ENCODE results near the gene IRF2BP2.
"Not testable (repeated sequence)": the region's sequence is repeated elsewhere in the genome, so short reads cannot be mapped to it uniquely, and the experiment has no call there.

IRF2BP2 gene

DNA sequence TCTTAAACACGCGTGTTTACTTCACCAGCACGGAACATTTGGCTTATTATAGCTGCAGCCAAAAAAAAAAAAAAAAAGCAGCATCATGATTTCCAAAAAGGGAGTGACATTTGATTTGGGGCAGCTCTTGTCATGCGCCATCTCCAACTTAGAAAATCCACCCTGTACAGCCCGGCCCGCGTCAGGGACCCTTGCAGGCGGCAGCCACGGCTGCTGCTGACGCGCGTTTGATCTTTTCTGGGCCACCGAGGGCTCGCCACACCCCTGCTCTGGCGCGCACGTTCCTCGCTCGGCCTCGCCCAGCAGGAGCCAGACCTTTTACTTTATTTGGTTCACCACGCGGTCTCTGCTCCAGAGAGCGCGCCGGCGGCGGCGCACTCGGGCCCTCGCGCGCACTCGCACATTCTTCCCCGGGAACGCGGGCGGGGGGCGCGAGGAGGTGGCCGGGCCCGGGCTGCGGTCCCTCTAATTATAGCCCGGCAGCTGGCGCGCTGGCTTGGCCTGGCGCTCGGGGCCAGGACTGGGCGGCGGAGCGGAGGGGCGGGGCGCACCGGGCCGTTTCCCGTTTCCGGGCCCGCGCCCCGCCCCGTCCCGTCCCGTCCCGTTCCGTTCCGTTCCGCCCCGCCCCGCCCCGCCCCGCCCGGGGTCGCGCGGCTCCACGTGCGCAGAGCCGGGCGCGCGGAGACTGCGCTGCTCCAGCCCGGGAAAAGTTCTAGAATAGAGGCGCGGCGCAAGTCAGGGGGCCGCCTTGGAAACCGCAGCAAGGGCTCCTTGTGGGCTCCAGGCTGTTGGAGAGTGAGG is 10.2 kb downstream of the IRF2BP2 start:
- peak; percentile 88 for DNase-seq

DNA sequence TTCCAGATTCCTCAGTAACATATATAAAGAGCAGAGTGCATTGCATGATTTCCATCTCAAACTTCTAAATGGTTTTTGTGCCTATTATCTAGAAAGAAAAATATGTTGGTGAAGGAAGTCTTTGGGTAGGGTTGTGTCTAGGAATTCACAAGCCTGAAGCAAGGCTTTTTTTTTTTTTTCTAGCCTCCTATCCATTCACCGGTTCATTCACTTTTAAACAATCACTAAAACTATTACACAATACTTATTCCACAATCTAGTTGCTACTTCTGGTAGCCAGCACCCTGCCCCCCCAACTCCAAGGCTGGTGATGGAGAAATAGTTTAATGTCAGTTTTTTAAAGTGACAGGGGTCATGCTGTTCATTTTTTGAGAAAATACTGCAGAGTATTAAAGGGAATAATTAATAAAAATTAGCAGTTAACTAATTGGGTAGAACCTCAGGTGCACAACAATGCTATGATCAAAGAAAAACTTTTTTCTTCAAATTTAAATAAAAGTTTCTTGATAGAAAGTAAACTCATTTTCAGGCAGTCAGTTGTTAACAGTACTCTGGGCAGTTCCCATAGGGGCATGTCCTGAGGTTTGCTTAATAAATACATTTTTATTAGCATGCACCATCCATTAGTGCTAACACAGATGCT is 10.9 kb downstream of the IRF2BP2 start:
- no peak for DNase-seq

DNA sequence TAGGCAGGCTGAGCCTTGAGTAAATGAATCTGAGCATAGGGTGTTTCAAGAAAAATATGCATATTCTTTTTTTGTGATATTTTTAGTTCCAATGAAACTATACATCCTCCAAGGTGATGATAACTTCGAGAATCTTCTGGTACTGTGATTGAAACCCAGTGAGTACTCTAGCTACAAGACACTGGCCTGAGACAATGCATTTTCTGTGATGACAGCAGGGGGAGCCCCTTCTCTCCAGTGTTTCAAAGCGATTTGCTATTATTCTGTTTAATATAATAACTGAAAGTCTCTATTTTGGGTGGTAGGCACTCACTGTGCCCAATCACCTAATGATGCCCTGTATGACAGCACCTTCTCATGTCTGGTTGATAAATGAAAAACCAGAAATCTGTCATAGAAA is 12.1 kb downstream of the IRF2BP2 start:
- DNase-seq, result peak; percentile 78

DNA sequence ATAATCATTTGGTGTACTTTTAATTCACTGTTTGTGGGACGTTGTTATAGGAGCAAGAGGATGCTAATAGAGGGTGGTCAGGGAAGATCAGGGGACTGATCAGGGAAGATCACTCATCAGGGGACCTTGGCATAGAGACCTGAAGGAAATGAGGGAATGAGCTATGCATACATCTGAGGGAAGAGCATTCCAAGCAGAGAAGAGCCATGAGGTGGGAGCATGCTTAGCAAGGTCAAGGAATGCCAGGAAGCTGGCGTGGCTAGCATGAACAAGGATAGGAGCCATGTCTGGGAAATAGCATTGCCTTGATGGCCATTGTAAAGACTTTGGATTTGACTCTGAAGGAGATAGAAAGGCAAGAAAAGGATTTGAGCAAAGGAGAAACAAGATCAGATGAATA is 14.1 kb downstream of the IRF2BP2 start:
- DNase-seq, result no peak

DNA sequence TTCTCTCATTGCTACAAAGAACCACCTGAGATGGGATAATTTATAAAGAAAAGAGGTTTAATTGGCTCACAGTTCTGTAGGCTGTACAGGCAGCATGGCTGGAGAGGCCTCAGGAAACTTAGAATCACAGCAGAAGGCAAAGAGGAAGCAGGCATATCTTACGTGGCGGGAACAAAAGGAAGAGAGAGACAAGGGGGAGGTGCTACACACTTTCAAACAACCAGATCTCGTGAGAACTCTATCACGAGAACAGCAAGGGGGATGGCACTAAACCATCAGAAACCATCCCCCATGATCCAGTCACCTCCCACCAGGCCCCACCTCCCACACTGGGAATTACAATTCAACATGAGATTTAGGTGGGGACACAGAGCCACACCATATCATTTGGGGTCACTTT is 15.4 kb downstream of the IRF2BP2 start:
- DNase-seq, result not testable (repeated sequence)

DNA sequence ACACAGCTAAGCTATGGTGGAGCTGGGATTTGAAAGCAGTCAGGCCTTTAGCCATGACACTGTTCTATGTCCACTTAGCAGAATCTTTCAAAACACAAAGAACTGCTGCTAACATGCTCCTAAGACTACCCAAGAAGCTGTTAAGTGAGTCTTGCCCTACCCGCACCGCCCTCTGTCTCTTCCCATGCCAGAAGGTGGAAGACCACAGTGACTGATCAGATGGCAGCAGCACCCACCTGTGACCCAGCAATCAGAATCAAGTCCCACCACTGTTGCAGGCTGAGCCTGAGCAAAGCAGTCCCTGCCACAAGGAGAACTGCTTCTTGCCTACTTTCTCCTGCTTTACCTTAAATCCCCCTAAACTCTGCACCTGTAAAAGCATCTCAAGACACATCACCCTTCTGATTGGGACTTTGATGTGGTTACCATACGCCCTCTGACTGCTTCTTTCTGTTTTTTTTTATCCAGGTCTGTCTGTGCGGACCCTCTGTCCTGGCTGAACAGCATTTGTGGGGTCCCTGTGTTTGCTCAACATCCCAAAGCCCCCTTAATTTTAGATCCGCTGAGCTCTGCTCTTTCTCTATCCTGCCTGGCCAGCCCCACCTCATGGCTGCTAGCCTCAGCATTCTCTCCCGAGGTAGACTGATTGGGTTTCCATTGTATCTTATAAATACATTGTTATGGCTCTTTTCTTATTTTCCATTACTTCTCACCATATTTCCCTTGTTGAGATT is 16.0 kb downstream of the IRF2BP2 start:
- no peak for DNase-seq

DNA sequence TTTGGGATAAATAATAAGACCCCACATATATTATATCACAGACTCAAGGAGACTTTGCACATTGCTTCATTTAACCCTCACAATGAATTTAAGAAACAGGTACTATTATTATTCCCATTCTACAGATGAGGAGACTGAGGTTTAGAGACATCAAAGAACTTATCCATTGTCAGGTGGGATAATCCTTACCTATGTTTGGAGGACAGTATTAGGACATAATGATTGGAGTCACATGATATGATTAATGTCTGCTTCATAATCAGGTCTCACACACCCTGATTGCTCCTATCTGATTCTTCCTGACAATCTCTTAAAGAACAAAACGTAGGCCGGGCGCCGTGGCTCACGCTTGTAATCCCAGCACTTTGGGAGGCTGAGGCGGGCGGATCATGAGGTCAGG is 16.9 kb downstream of the IRF2BP2 start:
- DNase-seq, result no peak

DNA sequence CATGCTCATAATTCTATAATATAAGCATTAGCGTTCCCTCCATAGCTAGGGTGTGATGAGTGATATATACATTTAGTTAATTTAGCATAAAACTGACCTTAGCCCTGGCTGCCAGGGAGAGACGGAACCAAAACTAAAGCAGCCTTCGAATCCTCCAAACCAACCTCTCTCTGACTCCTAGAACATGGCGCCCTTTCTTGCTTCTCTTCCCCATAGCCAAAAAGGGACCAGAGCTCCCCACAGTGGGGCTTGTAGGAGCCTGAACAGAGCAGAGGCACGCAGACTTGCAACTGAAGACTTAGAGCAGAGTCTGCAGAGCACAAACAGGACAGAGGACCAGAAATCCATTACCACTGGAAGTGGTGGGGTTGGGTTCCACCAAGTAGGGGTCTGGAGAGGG is 17.7 kb downstream of the IRF2BP2 start:
- no peak for DNase-seq

DNA sequence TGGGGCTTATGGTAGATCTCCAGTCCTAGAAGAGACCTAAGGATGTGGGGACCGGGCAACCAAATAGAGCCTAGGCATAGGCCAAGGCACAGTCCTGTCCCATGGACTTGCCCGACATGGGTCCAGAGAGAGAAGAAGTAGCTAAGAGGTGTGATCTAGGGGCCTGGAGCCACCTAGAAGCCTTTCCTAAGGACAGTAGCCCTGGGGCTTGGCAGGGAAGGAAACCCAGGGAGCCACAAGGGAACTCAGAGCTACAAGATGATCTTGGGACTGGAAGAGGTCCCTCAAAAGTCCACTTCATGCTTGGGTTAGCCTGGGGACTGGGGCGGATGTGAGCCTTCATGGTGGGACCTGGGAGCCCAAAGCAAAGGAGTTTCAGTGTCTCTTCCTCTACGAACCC is 18.8 kb downstream of the IRF2BP2 start:
- no peak for DNase-seq

DNA sequence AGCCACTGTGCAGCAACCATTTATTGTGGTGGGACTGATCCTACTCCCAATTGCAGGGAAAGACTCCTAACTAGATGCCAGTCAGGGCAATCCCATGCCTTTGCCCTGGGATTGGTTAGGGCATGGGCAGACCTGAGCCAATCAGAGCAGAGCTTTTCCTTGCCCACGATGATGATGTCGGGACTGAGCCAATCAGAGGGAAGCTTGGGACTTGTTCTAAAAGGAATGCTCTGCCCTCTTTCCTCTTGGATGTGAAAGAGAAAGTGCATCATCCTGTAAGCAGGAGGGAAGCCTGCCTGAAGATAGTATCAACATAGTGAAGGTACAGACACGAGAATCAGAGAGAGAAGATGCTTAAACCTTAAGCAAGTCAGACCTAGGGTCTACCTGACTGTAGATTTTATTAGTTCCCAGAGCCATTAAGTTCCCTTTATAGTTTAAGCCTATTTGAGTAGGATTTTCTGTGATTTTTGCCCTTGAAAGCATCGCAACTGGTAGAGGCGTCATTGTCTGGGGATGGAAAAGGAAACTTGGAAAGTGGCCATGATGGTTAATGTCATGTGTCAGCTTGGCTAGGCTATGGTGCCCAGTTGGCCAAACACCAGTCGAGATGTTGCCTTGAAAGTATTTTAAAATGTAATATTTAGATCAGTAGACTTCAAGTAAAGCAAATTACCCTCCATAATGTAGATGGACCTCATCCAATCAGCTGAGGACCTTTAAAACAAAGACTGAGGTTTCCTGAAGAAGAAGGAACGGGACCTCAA is 19.9 kb downstream of the IRF2BP2 start:
- no peak for DNase-seq

DNA sequence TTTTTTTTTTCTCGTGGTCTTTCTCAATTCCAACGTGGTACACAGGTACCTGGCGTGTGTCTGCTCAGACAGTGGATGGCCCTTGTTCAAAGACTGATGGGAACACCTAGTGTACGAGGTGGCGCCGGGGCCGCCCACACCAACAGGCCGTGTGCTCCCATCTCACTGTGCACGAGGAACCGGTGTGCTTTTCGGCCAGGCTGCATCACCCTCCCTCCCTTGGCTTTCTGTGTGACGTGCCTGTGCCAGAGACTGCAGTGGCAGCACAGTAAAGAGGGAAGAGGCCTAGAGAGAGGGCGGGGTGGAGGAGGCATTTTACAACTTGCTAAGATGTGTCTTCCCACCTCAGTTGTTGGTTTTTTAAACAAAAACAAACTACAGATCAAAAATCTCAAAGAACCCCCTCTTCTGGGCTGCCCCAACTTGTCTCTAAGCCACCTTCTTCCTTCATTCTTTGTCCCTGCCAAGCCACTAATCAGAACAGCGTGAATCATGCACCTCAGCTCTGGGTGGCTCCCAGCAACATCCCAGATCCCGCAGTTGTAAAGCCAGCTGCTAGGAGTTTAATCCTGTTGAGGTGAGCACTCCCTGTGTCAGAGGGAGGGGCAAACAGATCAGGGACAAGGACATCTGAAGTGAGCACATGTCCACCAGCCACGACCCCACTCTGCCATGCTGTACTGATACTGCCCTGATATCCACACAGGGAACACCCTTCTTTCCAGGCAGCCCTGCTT is 20.7 kb downstream of the IRF2BP2 start:
- no peak for DNase-seq

DNA sequence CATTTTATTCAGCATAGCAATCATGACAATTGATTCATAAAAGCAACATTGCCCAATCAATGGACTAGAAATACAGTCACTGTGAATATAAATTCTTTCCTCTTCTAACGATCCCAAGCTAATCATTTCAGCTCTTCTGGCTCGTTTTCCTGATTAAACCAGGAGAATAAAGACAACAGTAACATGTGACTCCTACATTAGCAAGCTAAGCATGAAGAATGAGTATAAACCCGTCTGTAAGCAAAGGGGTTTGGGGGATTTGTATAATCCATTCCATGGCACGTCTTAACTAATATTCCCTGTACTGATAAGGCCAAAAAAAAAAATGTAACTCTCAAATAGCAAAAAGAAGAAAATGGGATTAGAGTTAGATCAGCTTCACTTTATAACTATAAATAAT is 21.6 kb downstream of the IRF2BP2 start:
- DNase-seq, result no peak

DNA sequence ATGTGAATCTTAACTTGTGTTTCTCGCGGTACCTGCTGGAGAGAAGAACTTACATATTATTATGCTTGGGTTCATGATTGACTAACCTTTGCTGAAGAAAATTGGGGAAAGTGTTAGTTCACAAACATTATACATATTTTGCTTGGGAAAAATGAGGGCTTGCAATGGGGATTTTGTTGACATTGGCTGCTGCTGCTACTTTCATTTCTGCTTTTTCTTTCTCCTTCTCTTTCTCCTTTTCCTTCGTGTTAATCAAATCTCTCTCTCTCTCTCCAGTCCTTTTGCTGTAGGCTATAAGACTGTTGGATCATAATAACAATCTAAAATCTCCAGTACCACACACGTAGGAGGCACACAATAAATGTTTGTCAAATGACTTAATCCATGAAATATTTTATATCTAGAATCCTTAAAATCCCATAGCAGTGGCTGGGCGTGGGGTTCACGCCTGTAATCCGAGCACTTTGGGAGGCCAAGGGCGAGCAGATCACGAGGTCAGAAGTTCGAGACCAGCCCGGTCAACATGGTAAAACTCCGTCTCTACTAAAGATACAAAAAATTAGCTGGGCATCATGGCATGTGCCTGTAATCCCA is 23.0 kb downstream of the IRF2BP2 start:
- no peak for DNase-seq

DNA sequence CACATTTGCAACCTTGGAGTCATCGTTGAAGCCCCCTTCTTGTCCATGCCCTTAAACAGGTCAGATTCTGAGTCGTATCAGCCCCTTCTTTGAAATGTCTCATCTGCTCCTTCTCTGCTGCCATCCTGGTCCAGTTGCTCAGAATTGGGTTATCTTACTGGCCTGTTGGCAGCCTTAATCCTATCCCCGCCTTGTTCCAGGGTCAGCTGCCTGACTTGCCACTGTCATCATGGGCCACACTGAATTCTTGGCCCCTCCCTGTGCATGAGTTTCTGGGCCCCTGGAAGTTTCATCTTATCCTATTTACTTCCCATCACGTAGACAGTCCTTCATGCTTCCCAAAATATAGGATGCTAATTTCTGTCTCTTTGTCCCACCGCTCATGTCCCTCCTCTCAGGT is 23.7 kb downstream of the IRF2BP2 start:
- no peak for DNase-seq

DNA sequence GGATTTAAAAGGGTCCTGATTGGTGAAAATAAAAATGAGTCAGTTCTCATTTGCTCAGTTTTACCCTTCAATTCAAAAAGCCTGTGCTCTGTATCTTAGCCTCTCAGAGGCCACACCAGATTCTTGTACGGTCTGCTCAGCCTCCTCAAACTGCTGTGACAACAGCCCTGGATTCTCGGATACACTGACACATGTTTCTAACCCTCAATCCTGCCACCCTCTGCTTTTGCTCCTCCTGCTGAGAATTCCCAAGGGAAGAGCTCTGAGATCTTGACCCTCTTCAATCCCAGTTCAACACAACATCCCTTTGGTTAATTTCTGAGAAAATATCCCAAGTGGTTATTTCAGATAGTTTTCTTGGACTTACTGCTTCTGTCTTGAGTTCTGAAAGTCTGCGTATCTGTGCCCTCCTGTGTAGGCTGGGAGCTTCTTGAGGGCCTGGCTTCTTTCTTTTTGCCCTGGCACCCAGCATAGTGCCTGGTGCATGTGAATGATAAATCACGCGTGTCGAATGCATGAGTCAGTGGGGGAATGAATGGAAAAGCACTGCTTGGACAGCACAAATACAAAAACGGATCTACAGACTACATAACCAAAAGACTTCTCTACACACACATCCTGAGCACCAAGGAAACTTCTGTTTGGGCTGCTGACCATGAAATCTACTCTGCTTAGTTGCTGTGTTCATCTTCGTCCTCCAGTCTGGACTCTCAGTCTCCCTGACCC is 24.5 kb downstream of the IRF2BP2 start:
- no peak for DNase-seq

DNA sequence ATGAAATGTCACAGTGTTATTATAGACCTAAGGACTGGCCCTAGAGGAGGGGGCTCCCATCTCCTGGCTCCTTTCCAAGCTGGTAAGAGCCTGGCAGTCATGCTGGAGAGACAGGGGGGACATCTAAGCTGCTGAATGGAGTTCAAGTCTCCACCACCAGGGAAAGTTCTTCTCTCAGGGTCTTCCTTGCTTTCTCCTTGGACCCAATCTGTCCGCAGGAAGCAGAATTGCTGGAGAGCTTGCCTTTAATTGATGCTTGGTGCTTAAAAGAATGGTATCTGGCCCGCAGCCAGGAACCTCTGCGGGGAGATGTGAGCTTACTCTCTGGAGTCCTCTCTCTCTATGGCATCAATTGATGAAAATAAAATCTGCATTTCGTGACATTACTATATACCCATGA is 25.1 kb downstream of the IRF2BP2 start:
- DNase-seq, result peak; percentile 11

DNA sequence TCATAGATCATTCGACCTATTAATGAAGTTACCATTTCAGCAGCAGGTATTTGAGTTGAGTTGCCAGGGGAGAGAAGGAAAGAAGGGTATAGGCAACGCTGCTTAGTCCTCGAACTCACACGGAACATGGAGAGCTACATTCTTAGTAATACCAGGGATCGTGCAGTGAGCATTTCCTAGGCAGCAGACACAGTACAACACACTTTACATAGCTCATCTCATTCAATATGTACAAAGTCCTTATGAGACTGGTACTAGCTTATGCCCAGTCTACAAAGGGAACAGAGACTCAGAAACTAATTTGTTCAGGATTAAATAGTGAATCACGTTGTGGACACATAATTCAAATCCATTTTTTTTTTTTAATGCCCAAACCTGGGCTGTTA is 25.6 kb downstream of the IRF2BP2 start:
- DNase-seq, result peak; percentile 9

DNA sequence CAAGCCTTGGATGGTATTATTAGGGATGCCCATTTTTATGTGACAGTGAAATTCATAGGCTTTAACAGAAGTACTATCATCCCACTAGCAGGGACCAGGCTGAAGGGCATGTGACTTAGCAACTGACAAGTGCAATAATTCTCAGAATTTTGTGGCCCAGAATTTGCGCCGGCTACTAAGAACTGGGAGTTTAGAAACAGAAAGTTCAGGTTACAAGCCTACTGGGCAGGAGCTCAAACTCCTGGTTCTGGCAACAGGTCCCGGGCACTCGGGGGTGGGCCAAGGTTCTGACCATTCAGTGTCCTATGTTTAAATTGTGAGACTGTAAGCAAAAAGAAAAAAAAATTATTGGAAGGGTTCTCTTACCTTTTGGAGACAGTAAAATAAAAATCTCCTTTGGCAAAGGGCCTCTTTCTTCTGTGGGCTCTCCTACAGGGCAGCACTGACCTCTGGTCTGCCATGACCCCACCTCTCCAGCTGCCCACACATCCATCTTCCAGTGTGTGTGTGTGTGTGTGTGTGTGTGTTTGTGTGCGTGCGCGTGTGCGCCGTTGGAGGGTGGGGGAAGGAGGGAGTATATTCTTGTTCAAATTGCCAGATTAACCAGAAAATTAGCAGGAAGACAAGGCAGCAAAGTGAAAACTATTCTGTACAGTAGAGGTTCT is 26.1 kb downstream of the IRF2BP2 start:
- DNase-seq, result peak; percentile 24

DNA sequence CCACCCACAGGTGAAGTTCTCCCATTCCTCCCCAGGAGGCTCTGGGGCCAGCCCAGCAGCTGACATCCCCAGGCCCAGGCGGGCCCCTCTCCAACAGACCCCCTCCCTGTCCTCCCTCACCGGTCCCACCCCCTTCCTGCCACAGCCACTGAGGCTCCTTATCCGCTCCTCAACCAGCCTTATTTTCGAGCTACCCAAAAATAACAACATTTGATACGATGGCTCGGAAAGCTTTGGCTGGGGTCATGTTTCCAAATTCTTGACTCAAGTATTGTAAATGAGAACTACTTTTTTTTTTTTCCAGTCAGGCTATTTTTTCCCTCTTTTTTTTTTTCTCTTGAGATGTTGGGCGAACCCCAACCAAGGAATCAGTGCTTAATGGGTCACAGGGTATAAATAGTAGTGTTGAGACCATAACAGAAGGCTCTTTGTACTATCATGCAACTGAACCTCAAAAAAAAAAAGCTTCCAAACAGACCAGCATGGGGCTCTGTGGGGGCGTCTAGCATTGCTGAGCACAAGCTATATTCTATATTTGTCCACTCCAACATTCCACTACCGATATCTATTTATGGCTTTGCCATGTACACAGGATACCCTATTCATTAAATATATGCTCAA is 27.2 kb downstream of the IRF2BP2 start:
- no peak for DNase-seq

DNA sequence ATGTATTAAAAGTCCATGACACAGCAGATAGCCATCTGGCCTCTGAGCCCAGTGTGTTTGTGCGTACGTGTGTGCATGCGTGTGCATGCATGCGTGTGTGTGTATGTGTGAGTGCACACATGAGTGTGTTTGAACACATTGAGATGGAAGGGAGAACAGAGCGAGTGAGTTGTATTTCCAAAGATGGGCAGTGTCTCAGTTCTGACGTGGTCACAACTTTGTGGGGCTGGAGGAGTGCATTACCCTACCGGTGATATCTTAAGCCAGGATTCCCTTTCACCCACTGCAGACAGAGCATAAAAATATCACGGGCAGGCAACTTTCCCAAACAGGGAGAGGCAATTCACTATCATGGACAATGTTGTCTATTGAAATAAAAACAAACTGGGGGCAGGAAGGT is 27.8 kb downstream of the IRF2BP2 start:
- DNase-seq, result no peak

All from activated CD8-positive, alpha-beta memory T cell treated with anti-CD3 and anti-CD28 coated beads for 24 hours (primary cell).